K562 (cell line): ENCODE results near the gene SAPCD1. TPM values are rescaled to one million over a fixed set of nuclear protein-coding genes. Genes with fewer than 3 reads are reported as not detected.
A peak's percentile ranks its signal among the peaks of the same experiment; 100 is the strongest.

Experiments used
- BHLHE40 ChIP-seq: IDR thresholded peaks from 2 replicates; pipeline ENCODE4 v1.6.1; 2011; ENCODE audit warnings: low read length, improper control_type of control experiment
- CBX3 ChIP-seq, 2 experiments: IDR thresholded peaks; 1 replicate in 1 of 2; 2 replicates in 1 of 2; pipeline ENCODE4 v1.6.1; 2012; ENCODE audit warnings: inconsistent platforms in 2 of 2, low read length in 2 of 2, borderline replicate concordance in 1 of 2, control low read depth in 1 of 2
- CGGBP1 ChIP-seq: fragments of 250-450 bp; sonication (Bioruptor Pico); IDR thresholded peaks from 2 replicates; pipeline ENCODE4 v1.9.0; 2021; ENCODE audit warnings: mild to moderate bottlenecking
- KHSRP ChIP-seq: fragments of 450-650 bp; IDR thresholded peaks from 2 replicates; pipeline ENCODE4 v1.6.1; 2017
- MITF ChIP-seq: IDR thresholded peaks from 2 replicates; pipeline ENCODE4 v1.6.1; 2014; ENCODE audit warnings: antibody characterized with exemption
- NCOR1 ChIP-seq: fragments of 450-650 bp; IDR thresholded peaks from 2 replicates; pipeline ENCODE4 v1.6.1; 2016; ENCODE audit warnings: mild to moderate bottlenecking, moderate library complexity
- NEUROD1 ChIP-seq: fragments of 150-350 bp; IDR thresholded peaks from 2 replicates; pipeline ENCODE4 v1.6.1; 2014; ENCODE audit warnings: borderline replicate concordance, low read length, low read depth; ENCODE audit not compliant: partially characterized antibody
- NFIC ChIP-seq: fragments of 450-650 bp; IDR thresholded peaks from 2 replicates; pipeline ENCODE4 v1.6.1; 2017; ENCODE audit warnings: mild to moderate bottlenecking, inconsistent platforms
- PATZ1 ChIP-seq: fragments of 250-450 bp; sonication (Bioruptor Pico); IDR thresholded peaks from 2 replicates; pipeline ENCODE4 v1.5.0; 2020; ENCODE audit warnings: mild to moderate bottlenecking, borderline replicate concordance
- PRMT5 ChIP-seq: sonication (generic); formaldehyde crosslinking; IDR thresholded peaks from 2 replicates; pipeline ENCODE4 v1.5.0; 2020; ENCODE audit warnings: missing genetic modification reagents
- SMAD2 ChIP-seq: fragments of 150-350 bp; IDR thresholded peaks from 2 replicates; pipeline ENCODE4 v1.6.1; 2014; ENCODE audit warnings: low read depth, mild to moderate bottlenecking, low read length
- SMAD3 ChIP-seq: fragments of 450-650 bp; formaldehyde crosslinking; conservative IDR thresholded peaks from 2 replicates; pipeline ENCODE4 v1.4.0; 2020; ENCODE audit warnings: mild to moderate bottlenecking
- SMAD4 ChIP-seq: fragments of 250-450 bp; sonication (Bioruptor Pico); conservative IDR thresholded peaks from 2 replicates; pipeline ENCODE4 v1.8.0; 2021; ENCODE audit warnings: inconsistent platforms, mild to moderate bottlenecking, moderate library complexity
- SMARCE1 ChIP-seq: fragments of 450-650 bp; IDR thresholded peaks from 2 replicates; pipeline ENCODE4 v1.7.1; 2016; ENCODE audit warnings: mild to moderate bottlenecking
- TEAD2 ChIP-seq: fragments of 450-650 bp; IDR thresholded peaks from 2 replicates; pipeline ENCODE4 v1.6.1; 2016; ENCODE audit warnings: missing genetic modification characterization, control low read depth, missing compliant biosample characterization
- ZBTB11 ChIP-seq, 3 experiments: fragments of 200-800 bp in 1 of 3; fragments of 250-450 bp in 1 of 3; fragments of 450-650 bp in 1 of 3; sonication (Bioruptor Pico) in 1 of 3; sonication (Bioruptor generic) in 1 of 3; formaldehyde crosslinking in 1 of 3; IDR thresholded peaks; 2 replicates each; pipeline versions ENCODE4 v1.6.1 to v1.8.0; 2016 to 2022; ENCODE audit warnings: mild to moderate bottlenecking in 2 of 3, missing genetic modification characterization in 2 of 3, missing compliant biosample characterization in 1 of 3, moderate library complexity in 1 of 3
- ZBTB34 ChIP-seq: fragments of 250-450 bp; sonication (Bioruptor Pico); IDR thresholded peaks from 2 replicates; pipeline ENCODE4 v1.8.0; 2021; ENCODE audit warnings: mild to moderate bottlenecking, moderate library complexity
- ZC3H8 ChIP-seq: fragments of 450-650 bp; IDR thresholded peaks from 2 replicates; pipeline ENCODE4 v1.6.1; 2017
- ZNF224 ChIP-seq: sonication (generic); formaldehyde crosslinking; IDR thresholded peaks from 2 replicates; pipeline ENCODE4 v1.8.0; 2022; ENCODE audit warnings: mild to moderate bottlenecking, missing genetic modification reagents
- polyA plus RNA-seq, 8 experiments: library from polyadenylated mRNA; depleted of rRNA in 4 of 8; stranded (reverse) in 5 of 8; unstranded in 3 of 8; fragments of >200 nt; fragmentation: Nextera tagmentation in 2 of 8; fragmentation: Illumina TruSeq in 1 of 8; extraction: Ambion mirVana in 2 of 8; extraction: Trizol in 1 of 8; gene quantifications; 2 replicates each; pipeline versions ENCODE4 v1.2.1 to v1.2.3, GENCODE V29; 2011 to 2014; ENCODE audit warnings: inconsistent platforms in 1 of 8, missing spikeins in 1 of 8
- total RNA-seq, 7 experiments: library from RNA; depleted of rRNA in 6 of 7; stranded (reverse); fragments of >200 nt in 6 of 7; fragmentation: Illumina TruSeq in 2 of 7; extraction: Trizol in 2 of 7; gene quantifications; 2 replicates each; pipeline versions ENCODE4 v1.2.1 to v1.2.3, GENCODE V29; 2011 to 2021; ENCODE audit warnings: low replicate concordance in 1 of 7

SAPCD1 gene
- total and polyA plus RNA-seq, 9 of the 15 experiments (the other 6 are each of a cell fraction or from before 2014, with no cell fraction given), result 2.6 to 30.2 (median 7.4) TPM

GRCh38 chr6:31729515-31729978 lies 32.9 kb upstream of the SAPCD1 start (continued):
- no peak for TF ChIP-seq SMAD2
- no peak for TF ChIP-seq PRMT5 (CRISPR knock-in tag)
- TF ChIP-seq NFIC, result no peak
- TF ChIP-seq TEAD2 (tag), result peak; percentile 80; the same call in 1 of the 2 replicates
- no peak for TF ChIP-seq PATZ1 (CRISPR knock-in tag)
- TF ChIP-seq ZBTB11 (CRISPR knock-in tag; IDR thresholded peaks at IDR 0.05), result no peak
- peak; percentile 30; the same call in 1 of the 2 replicates for TF ChIP-seq BHLHE40
- TF ChIP-seq NCOR1, result no peak
- no peak for TF ChIP-seq SMARCE1
- TF ChIP-seq NEUROD1, result no peak
- no peak for TF ChIP-seq ZNF224 (CRISPR knock-in tag)
- no peak for TF ChIP-seq ZBTB34
- 0 out of 2 replicates have a peak, but pooled peaks have one; percentile 11 for TF ChIP-seq SMAD4 (CRISPR knock-in tag)
- TF ChIP-seq CGGBP1 (CRISPR knock-in tag), result peak; percentile 85; the same call in 1 of the 2 replicates
- no peak for TF ChIP-seq SMAD3 (CRISPR knock-in tag)
- no peak for TF ChIP-seq MITF
- no peak; the same call in 1 of the 2 replicates for TF ChIP-seq KHSRP
- peak; percentile 88; the same call in 1 of the 2 replicates for TF ChIP-seq ZC3H8
- TF ChIP-seq CBX3 (IDR thresholded peaks at IDR 0.05; ENCODE audit: borderline replicate concordance in 1 of 2, low read length in 2 of 2), result 0 out of 3 replicates have a peak, but pooled peaks of 1 of the 2 experiments have one; percentile 31
